Activated naive CD4-positive, alpha-beta T cell treated with anti-CD3 and anti-CD28 coated beads, Interleukin-2, amount 50 U/mL, for 16 hours (primary cell): ENCODE data around the gene CSNK1G1.
"Not testable (repeated sequence)": the region's sequence is repeated elsewhere in the genome, so short reads cannot be mapped to it uniquely, and the experiment has no call there.

Experiments used
- DNase-seq: peaks from one replicate; pipeline ENCODE4 v3.0.0-alpha.2; 2020

Gene CSNK1G1

GRCh38 chr15:64355944-64356709 is at the start of gene CSNK1G1:
Gene CSNK1G1 (minus strand): TSS chr15:64356173. CDS start chr15:64300499, 55,674 bp downstream.
- DNase-seq = peak; percentile 94

GRCh38 chr15:64400583-64400982 is 44.6 kb upstream of the CSNK1G1 start:
- DNase-seq = no peak

DNA sequence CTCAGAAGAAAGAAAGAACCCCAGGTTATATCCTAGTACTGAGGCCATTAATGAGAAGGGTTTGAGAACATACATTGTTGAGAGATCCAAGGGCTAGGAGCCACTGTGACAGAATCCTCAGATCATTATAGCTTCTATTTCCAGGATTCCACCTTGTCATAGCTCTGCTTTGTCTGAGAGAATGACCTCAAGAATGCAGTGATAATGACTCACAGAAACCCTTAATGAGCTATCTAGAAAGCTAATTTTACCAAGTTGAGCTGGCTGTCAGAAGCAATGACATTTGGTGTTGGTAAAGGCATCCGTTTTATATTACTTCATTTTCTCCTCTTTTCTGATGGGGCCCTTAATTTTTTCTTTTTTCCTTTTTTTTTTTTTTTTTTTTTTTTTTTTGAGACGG is 42.6 kb upstream of the CSNK1G1 start:
- DNase-seq = no peak

DNA sequence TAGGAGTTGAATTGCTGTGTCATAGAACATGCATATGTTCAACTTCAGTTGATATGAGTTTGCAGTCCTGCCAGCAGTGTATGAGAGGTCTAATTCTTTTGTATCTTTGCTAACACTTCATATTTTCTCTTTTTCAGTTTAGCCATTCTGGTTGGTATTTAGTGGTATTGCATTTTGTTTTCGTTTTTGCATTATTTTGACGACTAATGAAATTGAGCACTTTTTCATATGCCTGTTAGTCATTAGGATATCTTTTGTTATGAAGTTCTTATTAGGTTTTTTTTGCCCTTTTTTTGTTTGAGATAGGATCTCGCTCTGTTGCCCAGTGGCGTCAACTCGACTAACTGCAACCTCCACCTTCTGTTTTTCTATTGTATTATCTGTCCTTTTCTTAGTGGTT is 40.8 kb upstream of the CSNK1G1 start:
- no peak for DNase-seq

GRCh38 chr15:64392471-64392870 is 36.5 kb upstream of the CSNK1G1 start:
- not testable (repeated sequence) for DNase-seq

DNA sequence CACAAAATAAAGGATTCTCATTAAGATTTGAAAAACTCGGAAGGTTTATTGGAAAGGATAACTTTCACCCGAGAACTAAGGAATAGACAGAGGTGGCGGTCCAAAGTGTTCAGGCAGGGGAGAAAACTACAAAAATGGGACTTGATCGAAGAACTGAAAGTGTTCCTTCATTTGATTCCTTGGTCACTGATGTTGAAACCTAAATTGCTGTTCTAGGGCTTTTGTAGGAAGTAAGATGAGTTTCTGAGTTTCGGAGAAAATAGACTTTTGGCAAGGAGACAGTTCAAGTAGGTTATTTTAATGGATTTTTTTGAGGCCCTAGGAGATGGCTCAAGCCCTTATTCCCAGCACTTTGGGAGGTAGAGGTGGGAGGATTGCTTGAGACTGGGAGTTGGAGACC is 33.1 kb upstream of the CSNK1G1 start:
- DNase-seq = no peak

DNA sequence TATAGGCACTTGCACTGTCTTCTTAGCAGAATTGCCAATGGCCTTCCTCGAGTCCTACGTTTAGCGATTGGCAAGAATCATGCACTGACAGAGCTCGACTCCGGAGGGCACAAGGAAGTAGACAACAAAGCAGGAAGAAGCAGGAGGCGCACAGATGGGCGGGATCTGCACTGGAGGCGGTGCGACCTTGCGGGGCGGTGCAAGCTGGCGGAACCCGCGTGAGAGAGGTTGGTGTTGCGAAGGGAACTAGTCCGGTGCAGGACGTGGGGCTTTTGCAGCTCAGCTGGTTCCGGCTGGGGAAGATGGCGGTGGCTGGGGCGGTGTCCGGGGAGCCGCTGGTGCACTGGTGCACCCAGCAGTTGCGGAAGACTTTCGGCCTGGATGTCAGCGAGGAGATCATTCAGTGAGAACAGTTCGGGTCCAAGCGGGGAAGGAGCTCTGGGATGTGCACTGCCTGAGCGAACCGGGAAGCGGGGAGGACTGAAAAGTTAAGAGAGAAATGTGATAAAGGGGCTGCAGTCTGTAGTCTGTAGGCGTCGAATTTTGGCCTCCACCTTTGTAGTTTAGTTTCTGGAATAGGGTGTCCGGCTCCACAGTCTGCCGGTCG is 31.7 kb upstream of the CSNK1G1 start, which contains the start of gene TRIP4:
TSS of gene TRIP4 (plus strand) at position 275 of the 607 bp plus-strand sequence. CDS start at position 303, 28 bp downstream.
- DNase-seq = peak; percentile 96

GRCh38 chr15:64386291-64386690 is 30.3 kb upstream of the CSNK1G1 start:
- DNase-seq = no peak

DNA sequence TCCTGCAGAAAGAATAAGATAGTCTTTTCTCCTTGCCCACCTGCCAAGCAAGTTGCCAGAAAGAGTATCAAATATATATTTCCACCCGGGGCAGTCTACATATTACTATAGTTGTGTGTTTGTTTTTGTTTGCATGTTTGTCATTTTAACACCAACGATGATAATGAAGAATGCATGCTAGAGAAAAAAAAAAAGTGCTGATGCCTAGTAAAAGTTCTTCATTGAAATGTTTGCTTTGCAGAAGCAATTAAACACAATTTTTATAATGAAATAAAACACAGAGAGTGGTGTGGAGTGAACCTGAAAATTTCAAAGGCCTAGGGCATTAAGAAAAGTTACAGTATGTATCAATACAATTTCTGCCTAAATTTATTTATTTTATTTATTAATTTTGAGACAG is 27.8 kb upstream of the CSNK1G1 start:
- no peak for DNase-seq

- peak; percentile 94 for DNase-seq
Observed at GRCh38 chr15:64381000-64381751, 25.2 kb upstream of the CSNK1G1 start, which contains the start of gene PCLAF. Gene PCLAF (minus strand): TSS chr15:64381441. CDS start chr15:64381371, 70 bp downstream.

DNA sequence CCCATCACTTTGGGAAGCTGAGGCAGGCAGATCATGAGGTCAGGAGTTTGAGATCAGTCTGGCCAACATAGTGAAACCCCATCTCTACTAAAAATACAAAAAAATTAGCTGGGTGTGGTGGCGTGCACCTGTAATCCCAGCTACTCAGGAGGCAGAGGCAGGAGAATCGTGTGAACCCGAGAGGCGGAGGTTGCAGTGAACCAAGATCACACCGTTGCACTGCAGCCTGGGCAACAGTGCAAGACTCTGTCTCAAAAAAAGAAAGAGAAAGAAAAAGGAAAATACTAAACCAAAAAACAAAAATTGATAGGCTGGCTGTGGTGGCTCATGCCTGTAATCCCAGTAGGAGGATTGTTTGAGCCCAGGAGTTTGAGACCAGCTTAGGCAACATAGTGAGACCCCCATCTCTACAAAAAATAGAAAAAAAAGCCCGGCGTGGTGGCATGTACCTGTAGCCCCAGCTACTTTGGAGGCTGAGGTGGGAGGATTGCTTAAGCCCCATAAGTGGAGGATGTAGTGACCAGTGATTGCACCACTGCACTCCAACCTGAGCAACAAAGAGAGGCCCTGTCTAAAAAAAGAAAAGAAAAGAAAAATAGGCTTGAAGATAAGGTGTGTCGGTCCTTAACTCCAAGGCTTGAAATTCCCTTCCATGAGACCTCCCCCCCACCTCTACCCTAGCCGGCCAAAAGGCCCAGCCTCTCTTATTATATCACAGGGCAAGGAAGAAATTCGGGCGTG is 24.3 kb upstream of the CSNK1G1 start:
- not testable (repeated sequence) for DNase-seq

- DNase-seq = no peak
Observed at GRCh38 chr15:64379216-64379960, 23.4 kb upstream of the CSNK1G1 start.

DNA sequence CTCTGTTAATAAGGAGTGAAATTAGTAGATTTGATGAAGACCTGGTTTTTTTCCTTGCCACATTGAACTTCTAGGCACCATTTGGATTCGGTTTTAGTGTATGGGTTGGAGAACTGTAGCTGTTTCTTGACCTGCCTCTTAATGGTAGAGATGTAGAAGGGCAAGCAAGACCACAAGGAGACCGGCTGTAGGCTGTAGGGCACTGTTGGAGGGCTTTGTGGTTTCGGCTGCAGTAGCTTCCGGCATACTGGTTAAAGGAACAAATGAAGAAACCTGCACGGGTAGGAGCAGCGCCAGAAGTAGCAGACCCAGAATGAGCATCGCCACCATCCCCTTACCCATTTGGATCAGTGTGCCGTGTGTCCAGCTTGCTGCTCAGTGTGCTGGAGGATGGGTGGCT is 17.4 kb upstream of the CSNK1G1 start:
- DNase-seq = no peak

DNA sequence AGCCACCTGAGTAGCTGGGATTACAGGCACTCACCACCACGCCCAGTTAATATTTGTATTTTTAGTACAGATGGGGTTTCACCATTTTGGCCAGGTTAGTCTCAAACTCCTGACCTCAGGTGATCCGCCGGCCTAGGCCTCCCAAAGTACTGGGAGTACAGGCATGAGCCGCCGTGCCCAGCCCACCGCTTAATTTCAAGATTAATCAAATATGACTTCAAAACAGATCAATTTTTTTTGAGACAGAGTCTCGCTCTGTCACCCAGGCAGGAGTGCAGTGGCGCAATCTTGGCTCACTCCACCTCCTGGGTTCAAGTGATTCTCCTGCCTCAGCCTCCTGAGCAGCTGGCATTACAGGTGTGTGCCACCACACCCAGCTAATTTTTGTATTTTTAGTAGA is 15.4 kb upstream of the CSNK1G1 start:
- not testable (repeated sequence) for DNase-seq

- no peak for DNase-seq
Observed at GRCh38 chr15:64369078-64369607, 13.2 kb upstream of the CSNK1G1 start.

- no peak for DNase-seq
Observed at GRCh38 chr15:64361259-64361658, 5.3 kb upstream of the CSNK1G1 start.

- DNase-seq = no peak
Observed at GRCh38 chr15:64356710-64357040, 702 bp upstream of the CSNK1G1 start.

GRCh38 chr15:64355348-64355943 is 527 bp downstream of the CSNK1G1 start:
- peak; percentile 11 for DNase-seq

GRCh38 chr15:64354688-64355344 is 1.2 kb downstream of the CSNK1G1 start:
- no peak for DNase-seq

GRCh38 chr15:64351265-64351664 is 4.7 kb downstream of the CSNK1G1 start:
- no peak for DNase-seq

DNA sequence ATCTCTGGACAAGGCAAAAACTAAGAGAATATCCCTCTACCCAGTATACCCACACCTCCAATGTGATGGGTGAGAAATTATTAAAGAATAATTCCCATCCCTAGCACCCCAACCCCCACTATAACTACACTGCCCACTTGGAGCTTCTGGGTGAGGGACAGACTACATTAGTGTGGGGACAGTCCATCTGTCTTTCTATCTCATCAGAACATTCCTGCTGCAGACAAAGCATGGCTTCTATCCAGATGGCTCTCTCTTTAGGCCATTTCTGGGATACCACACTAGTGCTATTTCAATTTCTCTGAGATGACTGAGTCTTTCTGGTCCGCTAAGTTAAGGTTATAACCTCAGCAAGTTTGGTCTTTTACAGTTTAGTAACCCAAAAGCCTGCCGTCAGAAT is 6.6 kb downstream of the CSNK1G1 start:
- no peak for DNase-seq
